Peyer's patch (tissue), 4 donors: ENCODE data around the gene FBXO40. TPM values are rescaled to one million over a fixed set of nuclear protein-coding genes. Genes with fewer than 3 reads are reported as not detected.

Source experiments
- DNase-seq, 3 donors: peaks; one replicate each; pipeline ENCODE4 v3.0.0-alpha.2; 2017 to 2019
- H3K27ac ChIP-seq, 4 donors: fragments of 200-600 bp; sonication (generic); one replicate each; pipeline ENCODE4 v1.5.1; 2016 to 2019
- H3K27me3 ChIP-seq, 2 donors: fragments of 200-600 bp; sonication (generic); one replicate each; pipeline ENCODE4 v1.5.1; 2019
- H3K36me3 ChIP-seq, 3 donors: fragments of 200-600 bp; sonication (generic); one replicate each; pipeline ENCODE4 v1.5.1; 2016 to 2019
- H3K4me1 ChIP-seq, 4 donors: fragments of 200-600 bp; sonication (generic); one replicate each; pipeline ENCODE4 v1.5.1; 2016 to 2019
- H3K4me3 ChIP-seq, 4 donors: fragments of 200-600 bp; sonication (generic); 1 replicate in 3 of 4; 2 replicates in 1 of 4; pipeline ENCODE4 v1.5.1; 2016 to 2019; ENCODE audit warnings: mild to moderate bottlenecking in 1 of 4
- H3K9me3 ChIP-seq, 4 donors: fragments of 200-600 bp; sonication (generic); one replicate each; pipeline ENCODE4 v1.5.1; 2016 to 2019; ENCODE audit warnings: mild to moderate bottlenecking in 1 of 4
- POLR2A ChIP-seq, 2 donors: fragments of 450-650 bp; IDR thresholded peaks; one replicate each; pipeline ENCODE4 v1.5.1; 2017; ENCODE audit warnings: antibody characterized with exemption in 2 of 2, mild to moderate bottlenecking in 2 of 2, moderate library complexity in 2 of 2
- small RNA-seq, 2 donors: library from RNA; depleted of rRNA; stranded (forward); fragments of <200 nt; gene quantifications; one replicate each; pipeline ENCODE3, GENCODE V24; 2016
- total RNA-seq, 4 donors: library from RNA; depleted of rRNA; stranded (reverse); fragments of >200 nt; gene quantifications; one replicate each; pipeline ENCODE4 v1.1.0, GENCODE V29; 2016
- TF ChIP-seq, protein P1 (sequence below), 6 experiments: fragments of 450-650 bp in 4 of 6; fragments of 200-600 bp in 2 of 6; sonication (generic) in 1 of 6; IDR thresholded peaks; one replicate each; pipeline ENCODE4 v1.5.1; 2017 to 2019; ENCODE audit warnings: antibody characterized with exemption in 6 of 6, mild to moderate bottlenecking in 3 of 6, moderate library complexity in 1 of 6

The FBXO40 gene
- total RNA-seq, 4 donors from 2014 or later: not detected

- no peak for DNase-seq
- no peak for TF ChIP-seq POLR2A (IDR thresholded peaks at IDR 0.05)
- TF ChIP-seq, protein P1, sequence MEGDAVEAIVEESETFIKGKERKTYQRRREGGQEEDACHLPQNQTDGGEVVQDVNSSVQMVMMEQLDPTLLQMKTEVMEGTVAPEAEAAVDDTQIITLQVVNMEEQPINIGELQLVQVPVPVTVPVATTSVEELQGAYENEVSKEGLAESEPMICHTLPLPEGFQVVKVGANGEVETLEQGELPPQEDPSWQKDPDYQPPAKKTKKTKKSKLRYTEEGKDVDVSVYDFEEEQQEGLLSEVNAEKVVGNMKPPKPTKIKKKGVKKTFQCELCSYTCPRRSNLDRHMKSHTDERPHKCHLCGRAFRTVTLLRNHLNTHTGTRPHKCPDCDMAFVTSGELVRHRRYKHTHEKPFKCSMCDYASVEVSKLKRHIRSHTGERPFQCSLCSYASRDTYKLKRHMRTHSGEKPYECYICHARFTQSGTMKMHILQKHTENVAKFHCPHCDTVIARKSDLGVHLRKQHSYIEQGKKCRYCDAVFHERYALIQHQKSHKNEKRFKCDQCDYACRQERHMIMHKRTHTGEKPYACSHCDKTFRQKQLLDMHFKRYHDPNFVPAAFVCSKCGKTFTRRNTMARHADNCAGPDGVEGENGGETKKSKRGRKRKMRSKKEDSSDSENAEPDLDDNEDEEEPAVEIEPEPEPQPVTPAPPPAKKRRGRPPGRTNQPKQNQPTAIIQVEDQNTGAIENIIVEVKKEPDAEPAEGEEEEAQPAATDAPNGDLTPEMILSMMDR (IDR thresholded peaks at IDR 0.05): no peak
- Histone ChIP-seq H3K9me3 (no peaks in the 10 kb centered on the region), H3K27ac (no peak overlapping the region), H3K4me1 (no peaks in the 10 kb centered on the region), H3K36me3 (peaks cover 0 to 82% (median 0%) of the 10 kb centered on the region in 3 donors), H3K27me3 (no peaks in the 10 kb centered on the region), H3K4me3 (no peak overlapping the region)
These were observed 72.3 kb downstream of the FBXO40 start for GRCh38 chr3:121665488-121665887.

- TF ChIP-seq, protein P1 (IDR thresholded peaks at IDR 0.05): no peak
- no peak for TF ChIP-seq POLR2A (IDR thresholded peaks at IDR 0.05)
- Histone ChIP-seq H3K27me3 (no peaks in the 10 kb centered on the region), H3K4me3 (no peak overlapping the region), H3K4me1 (no peaks in the 10 kb centered on the region), H3K9me3 (no peaks in the 10 kb centered on the region), H3K36me3 (peaks cover 0 to 97% (median 0%) of the 10 kb centered on the region in 3 donors), H3K27ac (no peak overlapping the region)
- no peak for DNase-seq
These were observed 74.2 kb downstream of the FBXO40 start for GRCh38 chr3:121667333-121667732.

DNA sequence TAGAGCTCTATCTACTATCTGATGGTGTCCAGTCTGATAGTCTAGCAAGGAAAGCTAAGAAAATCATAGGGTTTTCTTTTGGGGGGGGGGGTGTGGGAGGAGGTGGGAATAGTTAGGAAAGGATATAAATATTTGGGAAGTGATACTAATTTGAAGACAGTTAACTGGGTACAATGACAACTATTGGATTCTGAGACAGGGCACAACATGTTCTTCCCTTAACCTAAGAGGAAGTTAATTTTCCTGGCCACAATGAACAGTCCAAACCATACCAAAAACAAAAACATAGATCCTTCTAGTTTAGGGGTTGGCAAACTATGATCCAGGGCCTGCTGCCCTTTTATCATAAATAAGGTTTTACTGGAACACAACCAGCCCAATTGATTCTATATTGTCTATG, 77.5 kb downstream of the FBXO40 start:
- Histone ChIP-seq H3K9me3 (no peaks in the 10 kb centered on the region), H3K36me3 (peaks cover 0 to 93% (median 0%) of the 10 kb centered on the region in 3 donors), H3K4me1 (no peaks in the 10 kb centered on the region), H3K27me3 (no peaks in the 10 kb centered on the region), H3K27ac (no peak overlapping the region), H3K4me3 (no peak overlapping the region)
- TF ChIP-seq, protein P1 (IDR thresholded peaks at IDR 0.05): no peak
- TF ChIP-seq POLR2A (IDR thresholded peaks at IDR 0.05): no peak
- DNase-seq: no peak

- Histone ChIP-seq H3K9me3 (no peaks in the 10 kb centered on the region), H3K27me3 (no peaks in the 10 kb centered on the region), H3K36me3 (peaks cover 0 to 92% (median 0%) of the 10 kb centered on the region in 3 donors), H3K4me3 (no peak overlapping the region), H3K27ac (no peak overlapping the region), H3K4me1 (no peaks in the 10 kb centered on the region)
- no peak for DNase-seq
- TF ChIP-seq POLR2A (IDR thresholded peaks at IDR 0.05): no peak
- TF ChIP-seq, protein P1 (IDR thresholded peaks at IDR 0.05): no peak
These were observed 84.0 kb downstream of the FBXO40 start for GRCh38 chr3:121677141-121677540.

Small RNA genes within 50 kb of the gene (small RNA-seq; reads per million reads assigned to genes)
- 0 reads per million in 2 donors for gene RNU4-62P

Other genes starting within 250 kb of the FBXO40 start
- 10 to 100 TPM in 1 of 4 donors, 1 to 10 TPM in 3; 2.2 to 11.6 (median 3.9) TPM for gene POLQ, start 47.4 kb upstream of the FBXO40 start, total RNA-seq
- gene ARGFX, start 25.4 kb upstream of the FBXO40 start, total RNA-seq: not detected
- gene HCLS1, start 67.5 kb downstream of the FBXO40 start, total RNA-seq: 100 to 1,000 TPM in 1 of 4 donors, 10 to 100 TPM in 3; 20.3 to 161 (median 28.0) TPM
- 100 to 1,000 TPM in 2 of 4 donors, 10 to 100 TPM in 2; 84.0 to 134 (median 112) TPM for gene GOLGB1, start 156.4 kb downstream of the FBXO40 start, total RNA-seq
- gene IQCB1, start 241.7 kb downstream of the FBXO40 start, total RNA-seq: 10 to 100 TPM; 22.8 to 50.3 (median 29.6) TPM
- 10 to 100 TPM in 1 of 4 donors, 1 to 10 TPM in 2, not detected in 1; 3.5 to 35.5 (median 4.7) TPM for gene EAF2, start 241.8 kb downstream of the FBXO40 start, total RNA-seq